GM23338 (cell line): ENCODE data around the gene NCAPD3. TPM values are rescaled to one million over a fixed set of nuclear protein-coding genes. Genes with fewer than 3 reads are reported as not detected.

ENCODE experiments used
- ATAC-seq: fragments of 200-7000 bp; cut with Tn5 transposase; 3 replicates; pipeline ENCODE4 v1.9.1; 2020
- DNase-seq: peaks from one replicate; pipeline ENCODE4 v3.0.0-alpha.2; 2015; ENCODE audit warnings: low spot score
- H2AFZ ChIP-seq: fragments of 200-600 bp; sonication (generic); 2 replicates; pipeline ENCODE4 v1.8.0; 2016; ENCODE audit warnings: antibody characterized with exemption, mild to moderate bottlenecking, moderate library complexity
- H3F3A ChIP-seq: fragments of 200-600 bp; sonication (generic); replicated peaks from 2 replicates; pipeline ENCODE4 v1.8.0; 2017; ENCODE audit warnings: antibody characterized with exemption, mixed run types, low read depth
- H3K27ac ChIP-seq: fragments of 200-600 bp; sonication (generic); 2 replicates; pipeline ENCODE4 v1.6.1; 2016; ENCODE audit warnings: low read depth
- H3K27me3 ChIP-seq: fragments of 200-600 bp; sonication (generic); 2 replicates; pipeline ENCODE4 v1.8.0; 2016; ENCODE audit warnings: mild to moderate bottlenecking, mixed run types, moderate library complexity; ENCODE audit not compliant: insufficient read depth
- H3K36me3 ChIP-seq: fragments of 200-600 bp; sonication (generic); 2 replicates; pipeline ENCODE4 v1.8.0; 2016; ENCODE audit warnings: mild to moderate bottlenecking; ENCODE audit not compliant: insufficient read depth
- H3K4me1 ChIP-seq: fragments of 200-600 bp; sonication (generic); 2 replicates; pipeline ENCODE4 v1.8.0; 2016; ENCODE audit warnings: mild to moderate bottlenecking, moderate library complexity; ENCODE audit not compliant: insufficient read depth
- H3K4me2 ChIP-seq: fragments of 200-600 bp; sonication (generic); 2 replicates; pipeline ENCODE4 v1.7.1; 2017; ENCODE audit warnings: mixed run types
- H3K4me3 ChIP-seq: fragments of 200-600 bp; sonication (generic); 2 replicates; pipeline ENCODE4 v1.6.1; 2016; ENCODE audit warnings: mixed run types
- H3K79me2 ChIP-seq: fragments of 200-600 bp; sonication (generic); replicated peaks from 2 replicates; pipeline ENCODE4 v1.8.0; 2017; ENCODE audit warnings: mild to moderate bottlenecking; ENCODE audit not compliant: insufficient read depth
- H3K9me2 ChIP-seq: fragments of 200-600 bp; sonication (generic); 2 replicates; pipeline ENCODE4 v1.8.0; 2017; ENCODE audit not compliant: insufficient read depth
- H4K20me1 ChIP-seq: fragments of 200-600 bp; sonication (generic); replicated peaks from 2 replicates; pipeline ENCODE4 v1.8.0; 2017; ENCODE audit warnings: mild to moderate bottlenecking; ENCODE audit not compliant: insufficient read depth
- H3K27ac Mint-ChIP-seq: 2 replicates; pipeline ENCODE4 v1.8.0; 2020; ENCODE audit warnings: inconsistent platforms, mild to moderate bottlenecking, moderate library complexity, mixed read lengths
- H3K27me3 Mint-ChIP-seq: 3 replicates; pipeline ENCODE4 v1.8.0; 2022; ENCODE audit warnings: low read depth, mild to moderate bottlenecking, moderate library complexity, mixed read lengths, inconsistent platforms; ENCODE audit not compliant: insufficient read depth, poor library complexity
- H3K36me3 Mint-ChIP-seq: 3 replicates; pipeline ENCODE4 v1.8.0; 2021; ENCODE audit warnings: low read depth, mild to moderate bottlenecking, inconsistent platforms, moderate library complexity, mixed read lengths
- H3K4me1 Mint-ChIP-seq: 3 replicates; pipeline ENCODE4 v1.8.0; 2020; ENCODE audit warnings: mild to moderate bottlenecking, inconsistent platforms, mixed read lengths
- H3K4me3 Mint-ChIP-seq: 3 replicates; pipeline ENCODE4 v1.8.0; 2021; ENCODE audit warnings: moderate library complexity, mild to moderate bottlenecking, inconsistent platforms, mixed read lengths
- H3K9me3 Mint-ChIP-seq: 3 replicates; pipeline ENCODE4 v1.8.0; 2020; ENCODE audit warnings: moderate library complexity, mild to moderate bottlenecking, inconsistent platforms, mixed read lengths
- CREB1 ChIP-seq: fragments of 250-450 bp; sonication (Bioruptor Pico); IDR thresholded peaks from 2 replicates; pipeline ENCODE4 v1.5.0; 2020; ENCODE audit warnings: low read depth, mild to moderate bottlenecking, moderate library complexity
- EZH2 ChIP-seq: fragments of 200-600 bp; sonication (generic); IDR thresholded peaks from one replicate; pipeline ENCODE4 v1.8.0; 2017; ENCODE audit warnings: antibody characterized with exemption, mild to moderate bottlenecking, low read depth; ENCODE audit not compliant: unreplicated experiment
- EZH2phosphoT487 ChIP-seq: fragments of 200-600 bp; sonication (generic); IDR thresholded peaks from one replicate; pipeline ENCODE4 v1.8.1; 2018; ENCODE audit warnings: antibody characterized with exemption; ENCODE audit not compliant: unreplicated experiment
- JUNB ChIP-seq: IDR thresholded peaks from one replicate; pipeline ENCODE4 v1.6.1; 2016; ENCODE audit warnings: antibody characterized with exemption; ENCODE audit not compliant: unreplicated experiment
- ZNF114 ChIP-seq: fragments of 250-450 bp; sonication (Bioruptor Pico); IDR thresholded peaks from 2 replicates; pipeline ENCODE4 v1.5.0; 2020; ENCODE audit warnings: mild to moderate bottlenecking, moderate library complexity
- ZNF331 ChIP-seq: fragments of 250-450 bp; sonication (Bioruptor Pico); IDR thresholded peaks from 2 replicates; pipeline ENCODE4 v1.5.0; 2020; ENCODE audit warnings: low read depth, mild to moderate bottlenecking, moderate library complexity
- polyA plus RNA-seq: library from polyadenylated mRNA; unstranded; fragments of >200 nt; fragmentation: Nextera tagmentation; extraction: Ambion mirVana; gene quantifications from 2 replicates; pipeline ENCODE4 v1.2.1, GENCODE V29; 2016
- total RNA-seq: library from RNA; depleted of rRNA; stranded (reverse); fragments of >200 nt; shearing (Covaris generic); gene quantifications from 2 replicates; pipeline ENCODE4 v1.2.3, GENCODE V29; 2014
- TF ChIP-seq, protein P1 (sequence below), 2 experiments: fragments of 200-600 bp in 1 of 2; sonication (generic) in 1 of 2; conservative IDR thresholded peaks; 2 replicates each; pipeline versions ENCODE4 v1.5.1 to v1.6.1; 2016 to 2017; ENCODE audit warnings: antibody characterized with exemption in 2 of 2, low read depth in 2 of 2, mild to moderate bottlenecking in 2 of 2, moderate library complexity in 1 of 2
- TF ChIP-seq, protein P2 (sequence below): IDR thresholded peaks from one replicate; pipeline ENCODE4 v1.6.1; 2018; ENCODE audit warnings: antibody characterized with exemption; ENCODE audit not compliant: unreplicated experiment
- TF ChIP-seq, protein P3 (sequence below): IDR thresholded peaks from 2 replicates; pipeline ENCODE4 v1.6.1; 2016; ENCODE audit warnings: antibody characterized with exemption

The NCAPD3 gene
- total and polyA plus RNA-seq, 2 experiments from 2014 or later = 37.1 to 49.8 TPM

DNA sequence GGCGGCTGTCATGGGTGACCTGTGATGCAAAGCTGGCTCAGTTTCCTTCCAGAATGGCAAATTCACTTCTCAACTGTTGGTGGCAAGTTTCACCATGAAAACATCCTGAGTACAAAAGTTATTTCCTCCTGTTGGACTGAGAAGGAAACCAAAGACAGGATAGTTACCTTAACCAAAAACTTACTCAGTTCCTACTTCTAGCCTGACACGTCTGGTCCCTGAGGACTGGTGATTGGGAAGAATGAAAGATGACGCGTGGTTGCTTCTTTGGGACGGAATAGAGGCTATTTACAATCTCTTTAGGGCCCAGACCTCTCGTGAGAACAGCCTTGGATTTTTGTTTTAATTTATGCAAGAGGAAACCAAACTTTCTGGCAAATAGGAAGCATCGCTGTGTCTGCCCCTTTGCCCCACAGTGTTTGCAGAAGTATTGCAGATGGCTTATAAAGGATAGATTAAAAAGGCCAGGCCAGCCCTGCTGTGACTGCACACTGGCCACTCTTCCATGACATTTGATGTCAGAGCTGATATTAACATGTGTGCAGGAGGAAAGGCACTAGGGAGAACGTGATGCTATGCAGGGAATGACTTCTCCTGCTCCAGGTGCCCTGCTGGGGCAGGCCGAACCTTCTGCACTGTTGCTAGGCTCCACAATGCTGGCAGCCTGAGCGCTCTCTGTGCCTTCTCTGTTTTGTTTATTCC, 8.3 kb upstream of the NCAPD3 start:
- peaks cover 4% of the 10 kb centered on the region for H4K20me1 ChIP-seq
- no peaks in the 10 kb centered on the region for H3K27me3 ChIP-seq
- H3K27ac ChIP-seq = no peak overlapping the region
- no peak overlapping the region for H3K4me2 ChIP-seq
- no peaks in the 10 kb centered on the region; the same call in 2 of the 3 replicates for H3K36me3 Mint-ChIP-seq
- no peak overlapping the region for H2AFZ ChIP-seq
- H3K9me3 Mint-ChIP-seq = no peaks in the 10 kb centered on the region
- H3K36me3 ChIP-seq = no peaks in the 10 kb centered on the region
- no peaks in the 10 kb centered on the region for H3K4me1 ChIP-seq
- peaks cover 8% of the 10 kb centered on the region for H3K4me1 Mint-ChIP-seq
- DNase-seq (no peak), ATAC-seq (no peak)
- H3K27me3 Mint-ChIP-seq = peaks cover 4% of the 10 kb centered on the region
- no peaks in the 10 kb centered on the region for H3K9me2 ChIP-seq
- peaks cover 23% of the 10 kb centered on the region for H3K79me2 ChIP-seq
- H3K4me3 Mint-ChIP-seq = no peak overlapping the region
- H3K4me3 ChIP-seq = no peak overlapping the region
- no peak for TF ChIP-seq ZNF114 (CRISPR knock-in tag)
- TF ChIP-seq EZH2phosphoT487 = no peak
- no peak for TF ChIP-seq ZNF331 (CRISPR knock-in tag)
- TF ChIP-seq, protein P1, sequence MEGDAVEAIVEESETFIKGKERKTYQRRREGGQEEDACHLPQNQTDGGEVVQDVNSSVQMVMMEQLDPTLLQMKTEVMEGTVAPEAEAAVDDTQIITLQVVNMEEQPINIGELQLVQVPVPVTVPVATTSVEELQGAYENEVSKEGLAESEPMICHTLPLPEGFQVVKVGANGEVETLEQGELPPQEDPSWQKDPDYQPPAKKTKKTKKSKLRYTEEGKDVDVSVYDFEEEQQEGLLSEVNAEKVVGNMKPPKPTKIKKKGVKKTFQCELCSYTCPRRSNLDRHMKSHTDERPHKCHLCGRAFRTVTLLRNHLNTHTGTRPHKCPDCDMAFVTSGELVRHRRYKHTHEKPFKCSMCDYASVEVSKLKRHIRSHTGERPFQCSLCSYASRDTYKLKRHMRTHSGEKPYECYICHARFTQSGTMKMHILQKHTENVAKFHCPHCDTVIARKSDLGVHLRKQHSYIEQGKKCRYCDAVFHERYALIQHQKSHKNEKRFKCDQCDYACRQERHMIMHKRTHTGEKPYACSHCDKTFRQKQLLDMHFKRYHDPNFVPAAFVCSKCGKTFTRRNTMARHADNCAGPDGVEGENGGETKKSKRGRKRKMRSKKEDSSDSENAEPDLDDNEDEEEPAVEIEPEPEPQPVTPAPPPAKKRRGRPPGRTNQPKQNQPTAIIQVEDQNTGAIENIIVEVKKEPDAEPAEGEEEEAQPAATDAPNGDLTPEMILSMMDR (conservative IDR thresholded peaks at IDR 0.05; ENCODE audit: low read depth in 2 of 2) = no peak
- TF ChIP-seq CREB1 (CRISPR knock-in tag) = no peak
- TF ChIP-seq, protein P2, sequence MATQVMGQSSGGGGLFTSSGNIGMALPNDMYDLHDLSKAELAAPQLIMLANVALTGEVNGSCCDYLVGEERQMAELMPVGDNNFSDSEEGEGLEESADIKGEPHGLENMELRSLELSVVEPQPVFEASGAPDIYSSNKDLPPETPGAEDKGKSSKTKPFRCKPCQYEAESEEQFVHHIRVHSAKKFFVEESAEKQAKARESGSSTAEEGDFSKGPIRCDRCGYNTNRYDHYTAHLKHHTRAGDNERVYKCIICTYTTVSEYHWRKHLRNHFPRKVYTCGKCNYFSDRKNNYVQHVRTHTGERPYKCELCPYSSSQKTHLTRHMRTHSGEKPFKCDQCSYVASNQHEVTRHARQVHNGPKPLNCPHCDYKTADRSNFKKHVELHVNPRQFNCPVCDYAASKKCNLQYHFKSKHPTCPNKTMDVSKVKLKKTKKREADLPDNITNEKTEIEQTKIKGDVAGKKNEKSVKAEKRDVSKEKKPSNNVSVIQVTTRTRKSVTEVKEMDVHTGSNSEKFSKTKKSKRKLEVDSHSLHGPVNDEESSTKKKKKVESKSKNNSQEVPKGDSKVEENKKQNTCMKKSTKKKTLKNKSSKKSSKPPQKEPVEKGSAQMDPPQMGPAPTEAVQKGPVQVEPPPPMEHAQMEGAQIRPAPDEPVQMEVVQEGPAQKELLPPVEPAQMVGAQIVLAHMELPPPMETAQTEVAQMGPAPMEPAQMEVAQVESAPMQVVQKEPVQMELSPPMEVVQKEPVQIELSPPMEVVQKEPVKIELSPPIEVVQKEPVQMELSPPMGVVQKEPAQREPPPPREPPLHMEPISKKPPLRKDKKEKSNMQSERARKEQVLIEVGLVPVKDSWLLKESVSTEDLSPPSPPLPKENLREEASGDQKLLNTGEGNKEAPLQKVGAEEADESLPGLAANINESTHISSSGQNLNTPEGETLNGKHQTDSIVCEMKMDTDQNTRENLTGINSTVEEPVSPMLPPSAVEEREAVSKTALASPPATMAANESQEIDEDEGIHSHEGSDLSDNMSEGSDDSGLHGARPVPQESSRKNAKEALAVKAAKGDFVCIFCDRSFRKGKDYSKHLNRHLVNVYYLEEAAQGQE = no peak
- no peak for TF ChIP-seq JUNB
- no peak for TF ChIP-seq EZH2
- TF ChIP-seq, protein P3, sequence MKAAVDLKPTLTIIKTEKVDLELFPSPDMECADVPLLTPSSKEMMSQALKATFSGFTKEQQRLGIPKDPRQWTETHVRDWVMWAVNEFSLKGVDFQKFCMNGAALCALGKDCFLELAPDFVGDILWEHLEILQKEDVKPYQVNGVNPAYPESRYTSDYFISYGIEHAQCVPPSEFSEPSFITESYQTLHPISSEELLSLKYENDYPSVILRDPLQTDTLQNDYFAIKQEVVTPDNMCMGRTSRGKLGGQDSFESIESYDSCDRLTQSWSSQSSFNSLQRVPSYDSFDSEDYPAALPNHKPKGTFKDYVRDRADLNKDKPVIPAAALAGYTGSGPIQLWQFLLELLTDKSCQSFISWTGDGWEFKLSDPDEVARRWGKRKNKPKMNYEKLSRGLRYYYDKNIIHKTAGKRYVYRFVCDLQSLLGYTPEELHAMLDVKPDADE = no peak
- H3F3A ChIP-seq = no peaks in the 10 kb centered on the region
- no peak overlapping the region for H3K27ac Mint-ChIP-seq
